Right lobe of liver (tissue), 6 donors: Measurements from ENCODE around the gene DNM1. TPM values are rescaled to one million over a fixed set of nuclear protein-coding genes. Genes with fewer than 3 reads are reported as not detected.
A peak's percentile ranks its signal among the peaks of the same experiment; 100 is the strongest.

Source experiments
- ATAC-seq, 4 donors: fragments of 200-7000 bp; cut with Tn5 transposase; one replicate each; pipeline ENCODE4 v1.9.1; 2020; ENCODE audit warnings: mild to moderate bottlenecking in 4 of 4, moderate library complexity in 4 of 4
- DNase-seq, 3 donors: peaks; one replicate each; pipeline ENCODE4 v3.0.0-alpha.2; 2020
- H3K27ac ChIP-seq, 3 donors: fragments of 200-600 bp; one replicate each; pipeline ENCODE4 v1.8.0; 2022
- H3K27me3 ChIP-seq, 2 donors: fragments of 200-600 bp; one replicate each; pipeline ENCODE4 v1.8.0; 2022
- H3K36me3 ChIP-seq, 4 donors: fragments of 200-600 bp; sonication (generic) in 1 of 4; one replicate each; pipeline versions ENCODE4 v1.5.1 to v1.8.0; 2017 to 2022; ENCODE audit warnings: control low read depth in 1 of 4
- H3K4me1 ChIP-seq, 4 donors: fragments of 200-600 bp; sonication (generic) in 1 of 4; one replicate each; pipeline versions ENCODE4 v1.5.1 to v1.8.0; 2017 to 2022; ENCODE audit warnings: control low read depth in 1 of 4
- H3K4me3 ChIP-seq, 3 donors: fragments of 200-600 bp; one replicate each; pipeline ENCODE4 v1.8.0; 2022
- H3K9me3 ChIP-seq, 4 donors: fragments of 200-600 bp; sonication (generic) in 1 of 4; one replicate each; pipeline versions ENCODE4 v1.5.1 to v1.8.0; 2017 to 2022; ENCODE audit warnings: control low read depth in 1 of 4
- POLR2A ChIP-seq: fragments of 450-650 bp; IDR thresholded peaks from one replicate; pipeline ENCODE4 v1.6.1; 2017; ENCODE audit warnings: antibody characterized with exemption, mild to moderate bottlenecking
- WGBS: methylation state at CpG from one replicate; pipeline ENCODE4 v1.1.6; 2018; ENCODE audit warnings: low coverage, low lambda C conversion rate; ENCODE audit not compliant: insufficient coverage; ENCODE audit errors: missing lambda C conversion rate; 5-methylcytosine and 5-hydroxymethylcytosine counted together
- intact Hi-C, 2 donors: fragments of 100-400 bp; cut with DNase I; formaldehyde crosslinking; loops; one replicate each; pipeline versions ENCODE4 v1.11.2 to v1.14.1; 2022
- total RNA-seq, 6 experiments: library from RNA; depleted of rRNA in 2 of 6; stranded (reverse); fragments of >200 nt in 2 of 6; fragmentation: NEBNext Ultra II Directional in 3 of 6; extraction: Animal tissue kit (Norgen Biotek cat#: 25700) in 3 of 6; gene quantifications; one replicate each; pipeline versions ENCODE4 v1.1.0 to v1.2.4, GENCODE V29; 2016 to 2023
- TF ChIP-seq, protein P1 (sequence below), 4 donors: fragments of 200-600 bp in 3 of 4; fragments of 450-650 bp in 1 of 4; IDR thresholded peaks; one replicate each; pipeline versions ENCODE4 v1.5.1 to v1.8.0; 2016 to 2022; ENCODE audit warnings: antibody characterized with exemption in 4 of 4, mild to moderate bottlenecking in 2 of 4
- donor health status: DM: no; HTN: yes; CAD: no.
- donor health status: DM: no; HTN: no; CAD: no.
- donor health status: DM: no; HTN: no; CAD: no.
- donor health status: DM: no; HTN: yes; CAD: no.
- donor health status: DM: no; HTN: yes; CAD: no.

The DNM1 gene
- total RNA-seq, 6 experiments from 2014 or later = 0.43 to 3.1 (median 1.8) TPM

GRCh38 chr9:128232528-128233428 lies 29.6 kb downstream of the DNM1 start:
- no peak overlapping the region for H3K4me3 ChIP-seq
- no peaks in the 10 kb centered on the region for H3K9me3 ChIP-seq
- H3K27me3 ChIP-seq = no peaks in the 10 kb centered on the region
- intact Hi-C loops = no loop called here
- DNase-seq (no peak), ATAC-seq (peak in 1 of 4 donors; percentile 37)
- no peaks in the 10 kb centered on the region for H3K36me3 ChIP-seq
- 46% methylated on average over 3 of the region's 22 CpGs for WGBS
- no peaks in the 10 kb centered on the region for H3K4me1 ChIP-seq
- H3K27ac ChIP-seq = no peak overlapping the region
- TF ChIP-seq POLR2A = no peak
- TF ChIP-seq, protein P1, sequence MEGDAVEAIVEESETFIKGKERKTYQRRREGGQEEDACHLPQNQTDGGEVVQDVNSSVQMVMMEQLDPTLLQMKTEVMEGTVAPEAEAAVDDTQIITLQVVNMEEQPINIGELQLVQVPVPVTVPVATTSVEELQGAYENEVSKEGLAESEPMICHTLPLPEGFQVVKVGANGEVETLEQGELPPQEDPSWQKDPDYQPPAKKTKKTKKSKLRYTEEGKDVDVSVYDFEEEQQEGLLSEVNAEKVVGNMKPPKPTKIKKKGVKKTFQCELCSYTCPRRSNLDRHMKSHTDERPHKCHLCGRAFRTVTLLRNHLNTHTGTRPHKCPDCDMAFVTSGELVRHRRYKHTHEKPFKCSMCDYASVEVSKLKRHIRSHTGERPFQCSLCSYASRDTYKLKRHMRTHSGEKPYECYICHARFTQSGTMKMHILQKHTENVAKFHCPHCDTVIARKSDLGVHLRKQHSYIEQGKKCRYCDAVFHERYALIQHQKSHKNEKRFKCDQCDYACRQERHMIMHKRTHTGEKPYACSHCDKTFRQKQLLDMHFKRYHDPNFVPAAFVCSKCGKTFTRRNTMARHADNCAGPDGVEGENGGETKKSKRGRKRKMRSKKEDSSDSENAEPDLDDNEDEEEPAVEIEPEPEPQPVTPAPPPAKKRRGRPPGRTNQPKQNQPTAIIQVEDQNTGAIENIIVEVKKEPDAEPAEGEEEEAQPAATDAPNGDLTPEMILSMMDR (IDR thresholded peaks at IDR 0.05) = no peak

DNA sequence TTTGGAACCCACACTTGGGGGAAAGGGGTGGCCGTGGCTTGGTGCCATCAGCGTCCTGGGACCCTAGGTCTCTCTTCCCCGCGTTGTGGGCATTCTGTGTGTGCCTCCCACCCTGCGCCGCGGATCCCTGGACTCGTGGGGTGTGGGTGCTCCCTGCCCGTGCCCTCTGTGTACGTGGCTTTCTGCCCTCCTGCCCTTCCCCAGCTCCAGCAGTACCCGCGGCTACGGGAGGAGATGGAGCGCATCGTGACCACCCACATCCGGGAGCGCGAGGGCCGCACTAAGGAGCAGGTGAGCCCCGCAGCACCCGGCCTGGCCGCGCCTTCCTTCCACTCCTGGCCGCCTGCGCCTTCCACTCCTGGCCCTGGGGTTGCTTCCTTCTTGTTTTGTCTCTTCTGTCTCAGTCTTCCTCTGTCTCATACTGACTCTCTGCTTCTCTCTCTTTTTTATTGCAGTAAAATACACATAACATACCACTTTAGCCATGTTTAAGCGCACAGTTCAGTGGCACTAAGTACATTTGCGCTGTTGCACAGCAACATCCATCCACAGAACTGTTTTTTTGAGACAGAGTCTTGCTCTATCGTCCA lies 30.7 kb downstream of the DNM1 start:
- Histone ChIP-seq H3K27ac (no peak overlapping the region), H3K27me3 (no peaks in the 10 kb centered on the region), H3K4me1 (no peaks in the 10 kb centered on the region), H3K9me3 (no peaks in the 10 kb centered on the region), H3K36me3 (no peaks in the 10 kb centered on the region), H3K4me3 (no peak overlapping the region)
- DNase-seq = no peak
- no peak for TF ChIP-seq POLR2A
- TF ChIP-seq, protein P1 (IDR thresholded peaks at IDR 0.05) = no peak
- peak in 1 of 4 donors; percentile 21 for ATAC-seq
- intact Hi-C loops = no loop called here
- 71% methylated on average over 2 of the region's 28 CpGs for WGBS

GRCh38 chr9:128242124-128242523 lies 38.9 kb downstream of the DNM1 start:
- Histone ChIP-seq H3K27me3 (no peaks in the 10 kb centered on the region), H3K9me3 (no peaks in the 10 kb centered on the region), H3K36me3 (no peaks in the 10 kb centered on the region), H3K4me1 (no peaks in the 10 kb centered on the region), H3K27ac (no peak overlapping the region), H3K4me3 (no peak overlapping the region)
- WGBS = 88% methylated on average over 2 of the region's 4 CpGs
- ATAC-seq (no peak), DNase-seq (no peak)
- TF ChIP-seq, protein P1 (IDR thresholded peaks at IDR 0.05) = no peak
- TF ChIP-seq POLR2A = no peak
- intact Hi-C loops = no loop called here

GRCh38 chr9:128242828-128243214 lies 39.6 kb downstream of the DNM1 start:
- intact Hi-C loops = no loop called here
- DNase-seq (no peak), ATAC-seq (no peak)
- no peaks in the 10 kb centered on the region for H3K36me3 ChIP-seq
- WGBS = 100% methylated on average over 1 of the region's 7 CpGs
- H3K4me3 ChIP-seq = no peak overlapping the region
- no peaks in the 10 kb centered on the region for H3K9me3 ChIP-seq
- H3K27me3 ChIP-seq = no peaks in the 10 kb centered on the region
- H3K4me1 ChIP-seq = no peaks in the 10 kb centered on the region
- no peak overlapping the region for H3K27ac ChIP-seq
- TF ChIP-seq, protein P1 (IDR thresholded peaks at IDR 0.05) = no peak
- TF ChIP-seq POLR2A = no peak
